Mucosa of stomach (tissue), 1 donor: ENCODE data around the gene ZNF497.
"Not testable (repeated sequence)": the region's sequence is repeated elsewhere in the genome, so short reads cannot be mapped to it uniquely, and the experiment has no call there.

Experiments used
- H3K27me3 ChIP-seq: one replicate; pipeline ENCODE4 v1.7.0; 2013; ENCODE audit warnings: mild to moderate bottlenecking, low read length; ENCODE audit not compliant: control insufficient read depth, insufficient read depth
- H3K36me3 ChIP-seq: one replicate; pipeline ENCODE4 v1.7.0; 2013; ENCODE audit warnings: low read length; ENCODE audit not compliant: control insufficient read depth, insufficient read depth
- H3K4me1 ChIP-seq: one replicate; pipeline ENCODE4 v1.7.0; 2013; ENCODE audit warnings: mild to moderate bottlenecking, low read length; ENCODE audit not compliant: control insufficient read depth, insufficient read depth
- H3K4me3 ChIP-seq: one replicate; pipeline ENCODE4 v1.7.0; 2013; ENCODE audit warnings: low read length
- H3K9ac ChIP-seq: one replicate; pipeline ENCODE4 v1.7.0; 2013; ENCODE audit warnings: mild to moderate bottlenecking, low read length, moderate library complexity
- H3K9me3 ChIP-seq: one replicate; pipeline ENCODE4 v1.7.0; 2013; ENCODE audit warnings: mild to moderate bottlenecking, low read length, moderate library complexity; ENCODE audit not compliant: control insufficient read depth
- donor health status: Pancreatic carcinoma.

The ZNF497 gene

DNA sequence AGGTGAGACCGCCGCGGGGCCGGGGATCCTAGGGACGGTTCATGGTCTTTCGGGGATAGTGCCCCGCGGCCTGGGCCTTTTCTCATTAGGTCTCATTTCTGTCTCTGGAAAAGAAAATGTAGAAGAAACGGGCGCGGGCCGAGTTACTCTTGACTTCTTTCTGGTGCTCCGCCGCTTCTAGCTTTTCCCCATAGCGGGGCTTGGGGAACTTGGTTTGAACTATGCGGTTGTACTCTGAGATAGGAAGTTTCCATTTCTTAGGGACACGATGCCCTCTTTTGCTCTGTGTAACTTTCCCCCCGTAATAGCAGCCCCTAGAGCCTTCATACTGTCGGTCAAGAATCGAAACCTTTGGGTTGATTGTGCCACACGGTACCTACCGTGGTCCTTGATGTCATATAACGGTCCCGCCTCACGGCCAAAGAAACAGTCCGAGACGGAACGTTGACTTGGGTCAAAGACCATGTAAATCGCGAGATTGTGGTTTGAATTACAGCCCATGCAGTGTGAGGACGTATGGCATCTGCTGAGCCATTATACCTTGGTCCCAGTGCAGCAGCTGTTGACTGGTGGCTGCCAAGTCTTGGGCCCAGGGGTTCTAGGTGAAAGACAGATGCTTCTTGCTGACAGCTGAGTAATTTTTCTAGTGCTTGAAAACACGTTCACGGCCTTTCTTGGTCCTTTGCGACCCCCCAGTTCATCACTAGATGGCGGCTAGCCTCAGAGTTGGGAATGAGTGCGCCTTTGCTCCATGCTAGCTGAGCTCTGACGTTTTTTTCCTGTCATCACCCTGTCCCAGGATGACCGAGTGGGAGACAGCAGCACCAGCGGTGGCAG, 25.0 kb upstream of the ZNF497 start:
- Histone ChIP-seq H3K36me3 (no peaks in the 10 kb centered on the region), H3K27me3 (no peaks in the 10 kb centered on the region), H3K9ac (peak overlapping the region; percentile 92), H3K9me3 (no peaks in the 10 kb centered on the region), H3K4me3 (peak overlapping the region; percentile 79), H3K4me1 (peaks cover 23% of the 10 kb centered on the region)

DNA sequence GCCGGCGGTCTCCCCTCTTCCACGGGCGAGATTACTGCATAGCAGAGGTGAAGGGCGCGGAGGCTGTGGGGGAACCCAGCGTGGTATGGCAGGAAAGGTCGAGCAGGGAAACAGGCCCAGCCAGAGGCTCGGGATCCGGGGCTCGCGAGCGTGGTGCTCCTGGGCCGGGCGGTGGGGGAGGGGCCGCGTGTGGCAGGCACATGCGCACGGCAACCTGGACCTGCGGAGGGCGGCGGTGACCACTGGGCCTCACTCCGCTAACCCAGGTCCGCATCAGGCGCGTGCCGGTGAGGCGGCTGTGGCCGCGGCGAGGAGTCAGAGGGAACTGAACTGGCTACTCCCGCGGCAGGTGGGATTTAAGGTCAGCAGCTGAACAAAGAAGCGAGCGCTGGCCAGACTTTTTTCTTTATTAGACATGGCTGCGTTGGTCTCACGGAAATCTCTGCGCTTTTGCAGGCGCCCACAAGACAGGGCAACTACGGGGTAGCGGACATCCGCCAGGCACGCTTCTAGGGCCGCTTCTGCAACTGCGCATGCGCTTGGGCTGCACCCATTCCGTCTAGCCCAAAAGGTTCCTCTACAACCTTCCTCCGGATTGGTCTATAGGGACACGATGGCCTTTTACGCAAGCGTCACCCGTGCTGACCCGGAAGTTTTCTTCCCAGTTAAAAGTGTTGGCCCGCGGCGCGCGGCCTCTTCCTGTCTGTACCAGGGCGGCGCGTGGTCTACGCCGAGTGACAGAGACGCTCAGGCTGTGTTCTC, 24.2 kb upstream of the ZNF497 start, which contains the start of gene RPS5:
Gene RPS5, plus strand, starts transcription at position 694 of the 762 bp plus-strand sequence. CDS start 869 bp downstream, outside the sequence.
- H3K36me3 ChIP-seq: no peaks in the 10 kb centered on the region
- H3K9me3 ChIP-seq: no peaks in the 10 kb centered on the region
- H3K4me3 ChIP-seq: peak within 1 kb of the TSS; percentile 79
- H3K9ac ChIP-seq: peak within 1 kb of the TSS; percentile 92
- H3K4me1 ChIP-seq: peaks cover 31% of the 10 kb centered on the region
- H3K27me3 ChIP-seq: no peaks in the 10 kb centered on the region

- Histone ChIP-seq H3K9ac (peak overlapping the region; percentile 92), H3K27me3 (no peaks in the 10 kb centered on the region), H3K36me3 (no peaks in the 10 kb centered on the region), H3K9me3 (no peaks in the 10 kb centered on the region), H3K4me1 (peaks cover 34% of the 10 kb centered on the region), H3K4me3 (peak overlapping the region; percentile 79)
Measured at GRCh38 chr19:58385891-58386575, 23.5 kb upstream of the ZNF497 start.

GRCh38 chr19:58385313-58385890, 22.9 kb upstream of the ZNF497 start:
- Histone ChIP-seq H3K4me1 (peaks cover 34% of the 10 kb centered on the region), H3K36me3 (no peaks in the 10 kb centered on the region), H3K9me3 (no peaks in the 10 kb centered on the region), H3K4me3 (peak overlapping the region; percentile 79), H3K9ac (peak overlapping the region; percentile 92), H3K27me3 (no peaks in the 10 kb centered on the region)

- Histone ChIP-seq H3K36me3 (no peaks in the 10 kb centered on the region), H3K9ac (no peak overlapping the region), H3K4me3 (no peak overlapping the region), H3K27me3 (no peaks in the 10 kb centered on the region), H3K9me3 (no peaks in the 10 kb centered on the region), H3K4me1 (peaks cover 37% of the 10 kb centered on the region)
Measured at GRCh38 chr19:58382997-58383603, 20.5 kb upstream of the ZNF497 start.

- H3K4me1 ChIP-seq: peaks cover 30% of the 10 kb centered on the region
- H3K4me3 ChIP-seq: peak overlapping the region; percentile 34
- no peaks in the 10 kb centered on the region for H3K27me3 ChIP-seq
- no peaks in the 10 kb centered on the region for H3K36me3 ChIP-seq
- H3K9me3 ChIP-seq: no peaks in the 10 kb centered on the region
- H3K9ac ChIP-seq: peak overlapping the region; percentile 80
Measured at GRCh38 chr19:58381460-58382212, 19.1 kb upstream of the ZNF497 start.

GRCh38 chr19:58380662-58381459, 18.3 kb upstream of the ZNF497 start, which contains the start of gene ZNF837:
Gene ZNF837, minus strand, starts transcription at chr19:58381030. Its CDS starts 11,698 bp downstream, at chr19:58369332.
- Histone ChIP-seq H3K4me3 (peak within 1 kb of the TSS; percentile 34), H3K27me3 (no peaks in the 10 kb centered on the region), H3K9ac (peak within 1 kb of the TSS; percentile 80), H3K36me3 (no peaks in the 10 kb centered on the region), H3K9me3 (no peaks in the 10 kb centered on the region), H3K4me1 (peaks cover 24% of the 10 kb centered on the region)

- Histone ChIP-seq H3K9ac (peak overlapping the region; percentile 45), H3K4me1 (peaks cover 17% of the 10 kb centered on the region), H3K9me3 (no peaks in the 10 kb centered on the region), H3K27me3 (no peaks in the 10 kb centered on the region), H3K36me3 (no peaks in the 10 kb centered on the region), H3K4me3 (peak overlapping the region; percentile 34)
Measured at GRCh38 chr19:58380037-58380661, 17.6 kb upstream of the ZNF497 start.

- H3K36me3 ChIP-seq: no peaks in the 10 kb centered on the region
- H3K9me3 ChIP-seq: no peaks in the 10 kb centered on the region
- peaks cover 15% of the 10 kb centered on the region for H3K4me1 ChIP-seq
- no peak overlapping the region for H3K4me3 ChIP-seq
- H3K9ac ChIP-seq: no peak overlapping the region
- no peaks in the 10 kb centered on the region for H3K27me3 ChIP-seq
Measured at GRCh38 chr19:58379246-58379645, 16.7 kb upstream of the ZNF497 start.

DNA sequence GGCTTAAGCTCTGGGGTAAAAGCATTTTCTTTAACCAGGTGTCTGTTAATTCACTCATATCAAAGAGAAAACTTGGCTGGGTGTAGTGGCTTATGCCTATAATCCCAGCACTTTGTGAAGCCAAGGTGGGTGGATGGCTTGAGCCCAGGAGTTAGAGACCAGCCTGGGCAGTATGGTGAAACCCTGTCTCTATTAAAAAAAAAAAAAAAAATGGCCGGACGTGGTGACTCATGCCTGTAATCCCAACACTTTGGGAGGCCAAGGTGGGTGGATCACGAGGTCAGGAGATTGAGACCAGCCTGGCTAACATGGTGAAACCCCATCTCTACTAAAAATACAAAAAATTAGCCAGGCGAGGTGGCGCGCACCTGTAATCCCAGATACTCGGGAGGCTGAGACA, 14.2 kb upstream of the ZNF497 start:
- not testable (repeated sequence) for H3K36me3 ChIP-seq, H3K4me3 ChIP-seq, H3K9me3 ChIP-seq, H3K4me1 ChIP-seq, H3K9ac ChIP-seq, H3K27me3 ChIP-seq
